ENCODE data around the gene GAD2. TPM values are rescaled to one million over a fixed set of nuclear protein-coding genes. Genes with fewer than 3 reads are reported as not detected.
"Not testable (repeated sequence)": the region's sequence is repeated elsewhere in the genome, so short reads cannot be mapped to it uniquely, and the experiment has no call there.

GAD2 gene
- total RNA-seq, 2 experiments from 2014 or later, result not detected

DNA sequence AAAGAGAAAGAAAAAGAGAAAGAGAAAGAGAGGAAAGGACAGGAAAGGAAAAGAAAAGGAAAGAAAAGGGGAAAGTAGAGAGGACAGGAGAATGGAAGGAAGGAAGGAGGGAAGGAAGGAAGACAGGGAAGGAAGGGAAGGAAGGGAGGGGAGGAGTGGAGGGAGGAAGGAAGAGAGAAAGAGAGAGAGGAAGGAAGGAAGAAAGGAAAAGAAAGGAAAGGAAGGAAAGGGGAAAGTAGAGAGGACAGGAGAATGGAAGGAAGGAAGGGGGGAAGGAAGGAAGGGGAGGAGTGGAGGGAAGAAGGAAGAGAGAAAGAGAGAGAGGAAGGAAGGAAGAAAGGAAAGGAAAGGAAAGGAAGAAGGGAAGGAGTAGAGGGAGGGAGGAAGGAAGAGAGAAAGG lies 125.1 kb downstream of the GAD2 start:
- Histone ChIP-seq H4K20me1 (ENCODE audit: insufficient read depth, low read length) (no peaks in the 10 kb centered on the region), H3K9me3 (ENCODE audit: low read length) (peaks cover 4% of the 10 kb centered on the region; the same call in 1 of the 2 replicates), H3K4me1 (ENCODE audit: insufficient read depth, low read length, poor library complexity, severe bottlenecking) (no peaks in the 10 kb centered on the region), H3K27ac (ENCODE audit: low read depth, low read length, poor library complexity, severe bottlenecking) (no peak overlapping the region), H3K79me2 (ENCODE audit: insufficient read depth, low read depth, low read length) (no peaks in the 10 kb centered on the region), H3K4me2 (ENCODE audit: low read length) (no peak overlapping the region), H3K9me2 (ENCODE audit: insufficient read depth, low read length) (no peaks in the 10 kb centered on the region), H3K36me3 (ENCODE audit: insufficient read depth, low read length) (no peaks in the 10 kb centered on the region), H3K4me3 (ENCODE audit: low read depth, low read length, poor library complexity, severe bottlenecking) (no peak overlapping the region), H2AFZ (ENCODE audit: low read length) (no peak overlapping the region)
- no TSS peak for BruUV-seq (replicated peaks)
- POLR2A ChIA-PET, result no interaction called here
- no peak for DNase-seq (ENCODE audit: low spot score)
- intact Hi-C loops (cut with micrococcal nuclease; ENCODE audit: unreplicated experiment), result no loop called here
- no peak for TF ChIP-seq EZH2phosphoT487 (IDR thresholded peaks at IDR 0.05; ENCODE audit: borderline replicate concordance, low read depth, low read length)
- TF ChIP-seq, protein P1, sequence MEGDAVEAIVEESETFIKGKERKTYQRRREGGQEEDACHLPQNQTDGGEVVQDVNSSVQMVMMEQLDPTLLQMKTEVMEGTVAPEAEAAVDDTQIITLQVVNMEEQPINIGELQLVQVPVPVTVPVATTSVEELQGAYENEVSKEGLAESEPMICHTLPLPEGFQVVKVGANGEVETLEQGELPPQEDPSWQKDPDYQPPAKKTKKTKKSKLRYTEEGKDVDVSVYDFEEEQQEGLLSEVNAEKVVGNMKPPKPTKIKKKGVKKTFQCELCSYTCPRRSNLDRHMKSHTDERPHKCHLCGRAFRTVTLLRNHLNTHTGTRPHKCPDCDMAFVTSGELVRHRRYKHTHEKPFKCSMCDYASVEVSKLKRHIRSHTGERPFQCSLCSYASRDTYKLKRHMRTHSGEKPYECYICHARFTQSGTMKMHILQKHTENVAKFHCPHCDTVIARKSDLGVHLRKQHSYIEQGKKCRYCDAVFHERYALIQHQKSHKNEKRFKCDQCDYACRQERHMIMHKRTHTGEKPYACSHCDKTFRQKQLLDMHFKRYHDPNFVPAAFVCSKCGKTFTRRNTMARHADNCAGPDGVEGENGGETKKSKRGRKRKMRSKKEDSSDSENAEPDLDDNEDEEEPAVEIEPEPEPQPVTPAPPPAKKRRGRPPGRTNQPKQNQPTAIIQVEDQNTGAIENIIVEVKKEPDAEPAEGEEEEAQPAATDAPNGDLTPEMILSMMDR (conservative IDR thresholded peaks at IDR 0.05; ENCODE audit: low read length), result no peak
- CTCF ChIA-PET (ENCODE audit: unreplicated experiment), result no interaction called here

DNA sequence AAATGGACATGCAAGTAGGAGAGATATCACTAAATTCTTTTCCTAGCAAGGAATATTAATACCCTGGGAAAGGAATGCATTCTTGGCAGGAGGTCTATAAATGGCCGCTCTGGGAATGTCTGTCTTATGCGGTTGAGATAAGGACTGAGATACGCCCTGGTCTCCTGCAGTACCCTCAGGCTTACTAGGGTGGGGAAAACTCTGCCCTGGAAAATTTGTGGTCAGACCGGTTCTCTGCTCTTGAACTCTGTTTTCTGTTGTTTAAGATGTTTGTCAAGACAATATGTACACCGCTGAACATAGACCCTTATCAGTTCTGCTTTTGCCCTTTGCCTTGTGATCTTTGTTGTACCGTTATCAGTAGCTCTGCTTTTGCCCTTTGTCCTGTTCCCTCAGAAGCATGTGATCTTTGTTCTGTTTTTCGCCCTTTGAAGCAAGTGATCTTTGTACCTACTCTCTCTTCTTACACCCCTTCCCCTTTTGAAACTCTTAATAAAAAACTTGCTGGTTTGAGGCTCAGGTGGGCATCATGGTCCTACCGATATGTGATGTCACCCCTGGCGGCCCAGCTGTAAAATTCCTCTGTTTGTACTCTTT lies 132.3 kb downstream of the GAD2 start:
- POLR2A ChIA-PET, result interaction anchor here (0.7 kb wide), 1 partner anchor 78 kb away, joined by 3 read pairs; no protein-coding TSS in a partner anchor
- BruUV-seq (replicated peaks); H3K4me2 ChIP-seq (ENCODE audit: low read length); H3K36me3 ChIP-seq (ENCODE audit: insufficient read depth, low read length); H3K9me3 ChIP-seq (ENCODE audit: low read length); DNase-seq (ENCODE audit: low spot score); H3K4me1 ChIP-seq (ENCODE audit: insufficient read depth, low read length, poor library complexity, severe bottlenecking); H4K20me1 ChIP-seq (ENCODE audit: insufficient read depth, low read length); intact Hi-C loops (cut with micrococcal nuclease; ENCODE audit: unreplicated experiment); H3K9me2 ChIP-seq (ENCODE audit: insufficient read depth, low read length); H2AFZ ChIP-seq (ENCODE audit: low read length); H3K79me2 ChIP-seq (ENCODE audit: insufficient read depth, low read depth, low read length); CTCF ChIA-PET (ENCODE audit: unreplicated experiment); H3K4me3 ChIP-seq (ENCODE audit: low read depth, low read length, poor library complexity, severe bottlenecking); H3K27ac ChIP-seq (ENCODE audit: low read depth, low read length, poor library complexity, severe bottlenecking): not testable (repeated sequence)

Other genes with a start within 250 kb of the GAD2 start
- 58.1 and 65.8 TPM in 2 replicates for gene APBB1IP, start 221.6 kb downstream of the GAD2 start, total RNA-seq (2014; rRNA removed; shearing (Covaris generic))
- 167 and 196 TPM in 2 replicates for gene APBB1IP, start 221.6 kb downstream of the GAD2 start, total RNA-seq (2022)

All from OCI-LY7 (cell line).